DND-41 (cell line): ENCODE data around the gene TMEM51.

Experiments
- CTCF ChIP-seq: IDR thresholded peaks from 2 replicates; pipeline ENCODE4 v1.5.1; 2012; ENCODE audit warnings: borderline replicate concordance, low read length, moderate library complexity, mild to moderate bottlenecking; ENCODE audit not compliant: poor library complexity, severe bottlenecking; ENCODE audit errors: extremely low read depth
- EZH2 ChIP-seq: IDR thresholded peaks from 3 replicates; pipeline ENCODE4 v1.6.1; 2012; ENCODE audit warnings: borderline replicate concordance, low read depth, mild to moderate bottlenecking, moderate library complexity, low read length, inconsistent platforms; ENCODE audit not compliant: severe bottlenecking

- TF ChIP-seq CTCF (no peak), EZH2 (no peak)
Observed at GRCh38 chr1:15107058-15107687, 46.4 kb upstream of the TMEM51 start.
